Neural cell (in vitro differentiated cells): Measurements from ENCODE around the gene ITGAE.

Source experiments
- EP300 ChIP-seq: fragments of 450-650 bp; conservative IDR thresholded peaks from 2 replicates; pipeline ENCODE4 v1.6.1; 2014; ENCODE audit warnings: antibody characterized with exemption, mild to moderate bottlenecking, moderate library complexity; ENCODE audit not compliant: poor library complexity, severe bottlenecking
- EZH2 ChIP-seq: fragments of 200-600, 300-800 bp; shearing (Covaris generic), sonication (generic); IDR thresholded peaks from 2 replicates; pipeline ENCODE4 v1.6.1; 2014; ENCODE audit warnings: antibody characterized with exemption, low read length, borderline replicate concordance, mild to moderate bottlenecking; ENCODE audit not compliant: insufficient read depth, poor library complexity, severe bottlenecking
- POLR2AphosphoS5 ChIP-seq: IDR thresholded peaks from 2 replicates; pipeline ENCODE4 v1.6.1; 2012
- RAD21 ChIP-seq: fragments of 450-650 bp; conservative IDR thresholded peaks from 2 replicates; pipeline ENCODE4 v1.6.1; 2014; ENCODE audit warnings: antibody characterized with exemption, mild to moderate bottlenecking, moderate library complexity
- SMC3 ChIP-seq: fragments of 450-650 bp; conservative IDR thresholded peaks from 2 replicates; pipeline ENCODE4 v1.6.1; 2014; ENCODE audit warnings: antibody characterized with exemption, mild to moderate bottlenecking, moderate library complexity; ENCODE audit not compliant: poor library complexity
- TAF1 ChIP-seq: IDR thresholded peaks from 2 replicates; pipeline ENCODE4 v1.6.1; 2012; ENCODE audit warnings: low read depth
- TF ChIP-seq, protein P1 (sequence below): fragments of 450-650 bp; IDR thresholded peaks from 2 replicates; pipeline ENCODE4 v1.5.1; 2014; ENCODE audit warnings: antibody characterized with exemption, mild to moderate bottlenecking, moderate library complexity; ENCODE audit not compliant: poor library complexity, severe bottlenecking

DNA sequence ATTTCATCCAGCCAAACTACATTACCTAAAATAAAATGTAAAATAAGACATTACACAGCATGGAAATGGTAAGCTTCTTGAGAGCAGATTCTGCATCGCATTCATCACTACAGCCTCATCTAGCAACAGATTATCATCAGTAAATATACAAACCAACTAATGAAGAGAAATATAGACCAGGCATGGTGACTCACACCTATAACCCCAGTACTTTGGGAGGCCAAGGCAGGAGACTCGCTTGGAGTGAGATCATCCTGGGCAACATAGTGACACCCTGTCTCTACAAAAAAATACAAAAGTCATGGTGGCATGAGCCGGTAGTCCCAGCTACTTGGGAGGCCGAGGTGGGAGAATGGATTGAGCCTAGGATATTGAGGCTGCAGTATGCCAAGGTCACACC, 25.2 kb upstream of the ITGAE start:
- TF ChIP-seq, protein P1, sequence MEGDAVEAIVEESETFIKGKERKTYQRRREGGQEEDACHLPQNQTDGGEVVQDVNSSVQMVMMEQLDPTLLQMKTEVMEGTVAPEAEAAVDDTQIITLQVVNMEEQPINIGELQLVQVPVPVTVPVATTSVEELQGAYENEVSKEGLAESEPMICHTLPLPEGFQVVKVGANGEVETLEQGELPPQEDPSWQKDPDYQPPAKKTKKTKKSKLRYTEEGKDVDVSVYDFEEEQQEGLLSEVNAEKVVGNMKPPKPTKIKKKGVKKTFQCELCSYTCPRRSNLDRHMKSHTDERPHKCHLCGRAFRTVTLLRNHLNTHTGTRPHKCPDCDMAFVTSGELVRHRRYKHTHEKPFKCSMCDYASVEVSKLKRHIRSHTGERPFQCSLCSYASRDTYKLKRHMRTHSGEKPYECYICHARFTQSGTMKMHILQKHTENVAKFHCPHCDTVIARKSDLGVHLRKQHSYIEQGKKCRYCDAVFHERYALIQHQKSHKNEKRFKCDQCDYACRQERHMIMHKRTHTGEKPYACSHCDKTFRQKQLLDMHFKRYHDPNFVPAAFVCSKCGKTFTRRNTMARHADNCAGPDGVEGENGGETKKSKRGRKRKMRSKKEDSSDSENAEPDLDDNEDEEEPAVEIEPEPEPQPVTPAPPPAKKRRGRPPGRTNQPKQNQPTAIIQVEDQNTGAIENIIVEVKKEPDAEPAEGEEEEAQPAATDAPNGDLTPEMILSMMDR, result no peak
- TF ChIP-seq POLR2AphosphoS5 (no peak), TAF1 (no peak), EP300 (no peak), SMC3 (no peak), EZH2 (no peak), RAD21 (no peak)
